Amniotic stem cell (primary cell): ENCODE results near the gene CNTNAP2.

Source experiments
- DNase-seq: peaks from one replicate; lab custom pipeline; 2025; lab: John Stamatoyannopoulos, UW

The CNTNAP2 gene

GRCh38 chr7:147941381-147941780 is 1824.8 kb downstream of the CNTNAP2 start:
- DNase-seq: no peak

- no peak for DNase-seq
Measured at GRCh38 chr7:147944321-147944720, 1827.7 kb downstream of the CNTNAP2 start.

- no peak for DNase-seq
Measured at GRCh38 chr7:147952918-147953317, 1836.3 kb downstream of the CNTNAP2 start.

- DNase-seq: no peak
Measured at GRCh38 chr7:147968046-147968610, 1851.5 kb downstream of the CNTNAP2 start.

GRCh38 chr7:147971606-147972110 is 1855.1 kb downstream of the CNTNAP2 start:
- DNase-seq: no peak

- DNase-seq: no peak
Measured at GRCh38 chr7:147978201-147978600, 1861.6 kb downstream of the CNTNAP2 start.

GRCh38 chr7:147978651-147979050 is 1862.0 kb downstream of the CNTNAP2 start:
- no peak for DNase-seq

- no peak for DNase-seq
Measured at GRCh38 chr7:147980826-147981813, 1864.5 kb downstream of the CNTNAP2 start.

- no peak for DNase-seq
Measured at GRCh38 chr7:147982307-147982706, 1865.7 kb downstream of the CNTNAP2 start.

- no peak for DNase-seq
Measured at GRCh38 chr7:147984265-147984664, 1867.7 kb downstream of the CNTNAP2 start.

- DNase-seq: no peak
Measured at GRCh38 chr7:147990079-147990478, 1873.5 kb downstream of the CNTNAP2 start.

GRCh38 chr7:147990942-147991341 is 1874.3 kb downstream of the CNTNAP2 start:
- no peak for DNase-seq

GRCh38 chr7:147992698-147993097 is 1876.1 kb downstream of the CNTNAP2 start:
- DNase-seq: no peak

- DNase-seq: no peak
Measured at GRCh38 chr7:147997636-147998035, 1881.0 kb downstream of the CNTNAP2 start.

- DNase-seq: no peak
Measured at GRCh38 chr7:147999962-148000361, 1883.4 kb downstream of the CNTNAP2 start.

GRCh38 chr7:148011753-148012152 is 1895.2 kb downstream of the CNTNAP2 start:
- no peak for DNase-seq

- DNase-seq: no peak
Measured at GRCh38 chr7:148014001-148014400, 1897.4 kb downstream of the CNTNAP2 start.

GRCh38 chr7:148014541-148014940 is 1897.9 kb downstream of the CNTNAP2 start:
- DNase-seq: no peak

GRCh38 chr7:148017126-148017525 is 1900.5 kb downstream of the CNTNAP2 start:
- DNase-seq: no peak

GRCh38 chr7:148020679-148021078 is 1904.1 kb downstream of the CNTNAP2 start:
- no peak for DNase-seq

GRCh38 chr7:148021507-148022045 is 1905.0 kb downstream of the CNTNAP2 start:
- DNase-seq: no peak

- no peak for DNase-seq
Measured at GRCh38 chr7:148022832-148023231, 1906.2 kb downstream of the CNTNAP2 start.

- DNase-seq: no peak
Measured at GRCh38 chr7:148026713-148027112, 1910.1 kb downstream of the CNTNAP2 start.
